T-helper 1 cell (primary cell): ENCODE measurements around the gene HCST.

ENCODE experiments used
- DNase-seq, 5 donors: peaks; one replicate each; pipeline ENCODE4 v3.0.0-alpha.2; 2012 to 2020

HCST gene

DNA sequence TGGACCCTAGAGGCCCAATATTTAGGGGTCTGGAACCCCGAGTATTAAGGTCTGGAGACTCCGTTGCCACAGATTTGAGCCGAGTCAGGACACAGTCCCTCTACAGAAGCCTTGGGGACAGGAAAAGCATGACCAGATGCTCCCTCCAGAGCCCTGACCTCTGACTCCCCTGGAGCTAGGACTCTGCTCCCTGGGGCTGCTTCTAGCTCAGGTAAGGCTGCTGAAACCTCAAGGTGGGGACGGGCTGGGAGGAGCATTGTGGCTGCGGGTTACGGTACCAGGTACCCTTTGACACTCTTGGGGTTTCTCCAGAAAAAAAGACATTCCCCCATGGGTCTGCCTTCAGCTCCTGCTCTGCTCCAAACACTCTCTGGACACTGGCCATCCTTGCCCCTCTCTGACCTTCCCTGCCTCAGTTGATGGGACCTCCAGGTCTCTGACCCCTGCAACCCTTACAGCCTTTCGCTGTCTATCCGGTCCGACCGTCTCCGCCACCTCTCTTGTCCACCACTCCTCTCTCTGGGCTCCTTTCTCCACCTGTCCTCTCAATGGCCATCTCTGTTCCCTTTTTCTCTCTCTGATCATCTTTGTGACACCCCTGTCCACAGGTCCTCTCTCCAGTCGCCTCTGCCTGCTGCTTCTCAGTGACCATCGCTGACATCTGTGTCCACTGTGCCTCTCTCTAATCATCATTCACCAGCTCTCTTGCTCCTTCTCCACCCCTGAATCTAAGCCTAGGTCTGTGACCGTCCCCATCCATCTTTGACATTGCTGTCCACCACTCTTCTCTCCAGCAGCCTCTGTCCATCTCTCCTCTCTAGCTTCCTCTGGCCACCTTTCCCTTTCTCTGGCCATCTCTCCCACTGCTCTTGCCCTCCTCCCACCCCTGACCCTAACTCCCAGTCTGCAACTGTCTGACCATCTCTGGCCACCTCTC is 35.3 kb downstream of the HCST start:
- no peak for DNase-seq

GRCh38 chr19:35938282-35939224 is 36.2 kb downstream of the HCST start:
- no peak for DNase-seq

DNA sequence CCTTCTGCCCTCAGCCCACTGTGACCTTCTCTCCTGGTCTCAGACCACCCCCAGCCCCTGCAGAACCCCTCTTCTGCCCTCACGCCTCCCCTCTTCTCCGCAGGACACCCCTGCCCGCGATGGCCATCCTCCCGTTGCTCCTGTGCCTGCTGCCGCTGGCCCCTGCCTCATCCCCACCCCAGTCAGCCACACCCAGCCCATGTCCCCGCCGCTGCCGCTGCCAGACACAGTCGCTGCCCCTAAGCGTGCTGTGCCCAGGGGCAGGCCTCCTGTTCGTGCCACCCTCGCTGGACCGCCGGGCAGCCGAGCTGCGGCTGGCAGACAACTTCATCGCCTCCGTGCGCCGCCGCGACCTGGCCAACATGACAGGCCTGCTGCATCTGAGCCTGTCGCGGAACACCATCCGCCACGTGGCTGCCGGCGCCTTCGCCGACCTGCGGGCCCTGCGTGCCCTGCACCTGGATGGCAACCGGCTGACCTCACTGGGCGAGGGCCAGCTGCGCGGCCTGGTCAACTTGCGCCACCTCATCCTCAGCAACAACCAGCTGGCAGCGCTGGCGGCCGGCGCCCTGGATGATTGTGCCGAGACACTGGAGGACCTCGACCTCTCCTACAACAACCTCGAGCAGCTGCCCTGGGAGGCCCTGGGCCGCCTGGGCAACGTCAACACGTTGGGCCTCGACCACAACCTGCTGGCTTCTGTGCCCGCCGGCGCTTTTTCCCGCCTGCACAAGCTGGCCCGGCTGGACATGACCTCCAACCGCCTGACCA is 37.2 kb downstream of the HCST start:
- no peak for DNase-seq

DNA sequence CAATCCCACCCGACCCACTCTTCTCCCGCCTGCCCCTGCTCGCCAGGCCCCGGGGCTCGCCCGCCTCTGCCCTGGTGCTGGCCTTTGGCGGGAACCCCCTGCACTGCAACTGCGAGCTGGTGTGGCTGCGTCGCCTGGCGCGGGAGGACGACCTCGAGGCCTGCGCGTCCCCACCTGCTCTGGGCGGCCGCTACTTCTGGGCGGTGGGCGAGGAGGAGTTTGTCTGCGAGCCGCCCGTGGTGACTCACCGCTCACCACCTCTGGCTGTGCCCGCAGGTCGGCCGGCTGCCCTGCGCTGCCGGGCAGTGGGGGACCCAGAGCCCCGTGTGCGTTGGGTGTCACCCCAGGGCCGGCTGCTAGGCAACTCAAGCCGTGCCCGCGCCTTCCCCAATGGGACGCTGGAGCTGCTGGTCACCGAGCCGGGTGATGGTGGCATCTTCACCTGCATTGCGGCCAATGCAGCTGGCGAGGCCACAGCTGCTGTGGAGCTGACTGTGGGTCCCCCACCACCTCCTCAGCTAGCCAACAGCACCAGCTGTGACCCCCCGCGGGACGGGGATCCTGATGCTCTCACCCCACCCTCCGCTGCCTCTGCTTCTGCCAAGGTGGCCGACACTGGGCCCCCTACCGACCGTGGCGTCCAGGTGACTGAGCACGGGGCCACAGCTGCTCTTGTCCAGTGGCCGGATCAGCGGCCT is 37.9 kb downstream of the HCST start:
- DNase-seq, result no peak

GRCh38 chr19:35940839-35941238 is 38.5 kb downstream of the HCST start:
- DNase-seq, result no peak

DNA sequence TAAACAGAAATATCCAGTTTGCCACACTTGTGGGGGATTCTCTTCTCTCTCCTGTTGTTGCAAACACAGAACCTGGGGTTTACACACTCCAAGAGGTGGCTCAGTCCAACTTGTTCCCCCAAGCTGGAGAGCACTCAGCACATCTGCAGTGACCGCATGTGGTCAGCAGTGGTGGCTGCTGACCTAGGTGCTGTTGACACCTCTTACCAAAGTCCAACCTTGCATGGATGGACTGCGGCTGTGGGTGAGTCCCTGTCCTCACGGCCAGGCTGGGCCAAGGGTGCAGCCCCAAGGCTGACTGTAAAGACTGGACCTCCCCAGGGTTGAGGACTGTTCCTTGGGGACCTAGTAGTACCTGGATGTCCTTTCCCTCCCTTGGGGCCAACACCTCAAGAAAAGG is 39.9 kb downstream of the HCST start:
- no peak for DNase-seq

DNA sequence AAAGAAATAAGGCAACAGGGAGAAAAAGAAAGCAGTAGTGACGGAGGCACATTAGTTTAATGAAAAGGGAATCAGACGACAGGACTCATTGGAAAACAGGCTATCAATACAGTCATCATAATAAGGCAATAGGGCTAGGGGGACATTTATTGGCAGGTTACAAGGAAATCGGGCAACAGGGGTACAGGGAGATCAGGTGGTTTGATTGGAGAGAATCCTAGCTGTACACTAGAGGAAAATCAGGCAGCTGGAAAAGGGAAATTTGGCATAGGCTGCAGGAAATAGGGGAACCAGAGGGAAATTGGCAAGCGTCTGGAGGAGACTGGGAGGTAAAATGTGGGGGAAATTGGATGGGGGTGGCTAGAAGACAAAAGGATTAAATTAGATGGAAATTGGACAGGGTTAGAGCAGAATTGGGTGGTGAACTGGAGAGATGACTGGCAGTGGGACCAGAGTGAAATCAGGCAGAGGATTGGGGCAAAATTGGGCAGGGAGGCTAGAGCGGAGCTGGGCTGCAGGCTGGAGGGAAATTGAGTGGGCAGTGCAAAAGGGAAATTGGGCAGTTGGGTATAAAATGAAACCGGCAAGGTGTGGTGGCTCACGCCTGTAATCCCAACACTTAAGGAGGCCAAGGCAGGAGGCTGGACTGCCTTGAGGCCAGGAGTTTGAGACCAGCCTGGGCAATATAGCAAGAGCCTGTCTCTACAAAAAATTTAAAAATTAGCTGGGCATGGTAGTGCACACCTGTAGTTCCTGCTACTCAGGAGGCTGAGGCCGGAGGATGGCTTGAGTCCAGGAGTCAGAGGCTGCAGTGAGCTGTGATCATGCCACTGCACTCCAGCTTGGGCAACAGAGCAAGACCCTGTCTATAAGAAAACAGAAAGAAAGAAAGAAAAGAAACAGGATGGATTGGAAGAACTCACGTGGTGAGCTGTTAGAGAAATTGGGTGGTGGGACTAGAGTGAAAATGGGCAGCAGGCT is 41.3 kb downstream of the HCST start:
- DNase-seq, result no peak

GRCh38 chr19:35944556-35944955 is 42.2 kb downstream of the HCST start:
- no peak for DNase-seq

DNA sequence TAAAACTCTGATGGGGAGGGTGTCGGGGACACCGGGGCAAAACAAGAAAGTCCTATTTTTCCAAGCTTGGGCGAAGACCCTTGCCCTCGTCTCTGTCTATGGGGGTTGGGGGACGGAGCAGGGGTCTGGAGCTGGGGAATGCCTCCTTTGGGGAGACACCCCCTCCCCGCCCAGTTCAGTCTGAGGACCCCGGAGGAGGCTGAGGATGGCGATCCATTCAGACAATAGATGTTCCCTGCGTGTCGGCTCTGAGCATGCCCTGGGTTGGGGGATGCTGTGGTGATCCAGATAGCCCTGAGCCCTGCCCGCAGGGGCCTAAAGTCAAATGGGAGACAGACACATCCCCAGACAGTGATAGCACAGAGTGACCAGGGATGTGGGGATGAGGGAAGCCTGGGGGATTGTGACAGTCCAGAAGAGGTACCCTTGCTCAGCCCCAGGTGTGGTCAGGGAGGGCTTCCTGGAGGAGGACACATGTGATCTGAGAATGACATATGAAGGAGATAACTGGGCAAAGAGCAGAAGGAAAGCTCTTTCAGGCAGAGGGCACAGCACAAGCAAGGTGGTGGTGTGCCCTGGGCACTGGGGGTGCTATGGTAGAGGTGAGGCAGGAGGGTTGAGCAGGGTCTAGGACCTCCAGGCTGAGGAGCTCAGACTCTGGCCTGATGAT is 42.9 kb downstream of the HCST start:
- DNase-seq, result no peak

DNA sequence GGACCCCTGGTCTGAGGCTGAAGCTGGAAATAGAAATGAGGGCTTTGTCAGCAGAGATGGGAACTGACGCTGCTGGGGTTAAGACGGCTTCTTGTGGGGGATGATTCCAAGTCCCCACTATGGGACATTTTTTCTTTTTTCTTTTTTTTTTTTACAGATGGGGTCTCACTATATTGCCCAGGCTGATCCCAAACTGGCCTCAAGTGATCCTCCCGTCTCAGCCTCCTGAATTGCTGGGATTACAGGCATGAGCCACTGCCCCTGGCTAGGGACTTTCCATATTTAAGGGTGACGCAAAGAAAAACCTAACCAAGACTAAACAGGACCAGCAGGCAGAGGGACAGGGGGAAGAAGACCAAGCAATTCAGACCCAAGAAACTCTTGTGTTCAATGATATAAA is 43.9 kb downstream of the HCST start:
- no peak for DNase-seq

DNA sequence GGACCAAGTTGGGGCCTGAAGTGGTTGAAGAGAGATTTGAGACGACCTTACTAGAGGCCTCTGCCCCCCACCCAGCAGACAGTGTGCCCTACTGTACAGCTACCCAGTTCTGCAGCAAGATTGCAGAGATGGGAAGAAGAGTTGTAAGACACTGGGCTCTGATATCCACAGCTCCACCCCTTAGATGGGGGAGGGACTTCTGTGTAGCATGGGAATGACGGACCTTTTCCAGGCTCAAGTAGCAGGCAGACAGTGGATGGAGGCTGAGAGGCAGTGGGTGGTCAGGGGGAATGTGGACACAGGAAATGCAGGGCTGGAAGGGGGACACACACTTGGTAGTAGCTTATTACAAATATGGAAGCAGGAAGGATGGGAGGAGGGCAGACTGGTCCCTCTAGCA is 46.8 kb downstream of the HCST start:
- DNase-seq, result no peak
